NOMO-1 treated with dmso at 0.1 percent for 144 hours (cell line): ENCODE data around the gene SHH.

Experiments
- DNase-seq: peaks from one replicate; lab custom pipeline; 2025; ENCODE audit not compliant: unreplicated experiment; lab: John Stamatoyannopoulos, UW

The SHH gene

GRCh38 chr7:155766966-155767916, 45.0 kb downstream of the SHH start:
- DNase-seq, result no peak

GRCh38 chr7:155766386-155766785, 45.9 kb downstream of the SHH start:
- no peak for DNase-seq

GRCh38 chr7:155765458-155765857, 46.8 kb downstream of the SHH start:
- DNase-seq, result no peak

GRCh38 chr7:155764438-155764793, 47.8 kb downstream of the SHH start:
- DNase-seq, result no peak

- no peak for DNase-seq
These were observed 48.4 kb downstream of the SHH start for GRCh38 chr7:155763691-155764437.

GRCh38 chr7:155763122-155763521, 49.1 kb downstream of the SHH start:
- no peak for DNase-seq

- no peak for DNase-seq
These were observed 49.6 kb downstream of the SHH start for GRCh38 chr7:155762655-155763054.

- DNase-seq, result no peak
These were observed 50.2 kb downstream of the SHH start for GRCh38 chr7:155762036-155762435.

GRCh38 chr7:155761162-155761561, 51.1 kb downstream of the SHH start:
- DNase-seq, result no peak

GRCh38 chr7:155759740-155760430, 52.4 kb downstream of the SHH start:
- DNase-seq, result no peak

GRCh38 chr7:155758348-155758747, 53.9 kb downstream of the SHH start:
- DNase-seq, result no peak

GRCh38 chr7:155756322-155756721, 55.9 kb downstream of the SHH start:
- peak; percentile 28 for DNase-seq

- no peak for DNase-seq
These were observed 57.2 kb downstream of the SHH start for GRCh38 chr7:155755026-155755425.

- DNase-seq, result no peak
These were observed 58.1 kb downstream of the SHH start for GRCh38 chr7:155754165-155754564.

GRCh38 chr7:155753446-155753965, 58.8 kb downstream of the SHH start:
- DNase-seq, result no peak

GRCh38 chr7:155752756-155753445, 59.4 kb downstream of the SHH start:
- DNase-seq, result no peak

- no peak for DNase-seq
These were observed 60.9 kb downstream of the SHH start for GRCh38 chr7:155751409-155751808.

- no peak for DNase-seq
These were observed 61.8 kb downstream of the SHH start for GRCh38 chr7:155750255-155751125.
